ENCODE measurements around the gene ITGA3.
A peak's percentile ranks its signal among the peaks of the same experiment; 100 is the strongest.

Gene ITGA3

GRCh38 chr17:50132104-50132794, 76.3 kb downstream of the ITGA3 start:
- Histone ChIP-seq H2BK5ac (ENCODE audit: low read depth, low read length, poor library complexity, severe bottlenecking) (no peak overlapping the region), H3K4me2 (ENCODE audit: low read length, poor library complexity, severe bottlenecking) (no peak overlapping the region), H3K23ac (ENCODE audit: low read length in 2 of 2) (no peak overlapping the region), H4K91ac (ENCODE audit: low read length) (peak overlapping the region; percentile 47), H2BK12ac (ENCODE audit: low read length in 2 of 2) (peak overlapping the region in 1 of 2 experiments; percentile 39), H3K79me1 (replicated peaks; ENCODE audit: low read length, poor library complexity, severe bottlenecking) (peaks cover 20% of the 10 kb centered on the region), H3K14ac (ENCODE audit: low read length in 2 of 2) (no peak overlapping the region), H2BK15ac (ENCODE audit: low read depth, poor library complexity, severe bottlenecking) (no peak overlapping the region), H3K36me3 (ENCODE audit: control insufficient read depth in 1 of 2, insufficient read depth in 2 of 2, low read depth in 1 of 2, low read length in 2 of 2) (peaks cover 26 to 50% of the 10 kb centered on the region in 2 experiments), H4K8ac (ENCODE audit: low read length) (no peak overlapping the region), H2AFZ (ENCODE audit: low read depth, low read length) (no peak overlapping the region), H2AK5ac (ENCODE audit: low read length, severe bottlenecking) (peak overlapping the region; percentile 71), H3K27me3 (ENCODE audit: control insufficient read depth in 1 of 2, insufficient read depth in 1 of 2, low read length in 2 of 2) (no peaks in the 10 kb centered on the region), H3K4me1 (ENCODE audit: control insufficient read depth, insufficient read depth, low read depth, low read length) (peaks cover 51% of the 10 kb centered on the region), H3K27ac (ENCODE audit: low read length, poor library complexity, severe bottlenecking) (no peak overlapping the region), H3K9ac (ENCODE audit: low read length) (no peak overlapping the region), H3K4me3 (ENCODE audit: insufficient read depth in 1 of 2, low read depth in 1 of 2, low read length in 2 of 2) (no peak overlapping the region), H3K4ac (ENCODE audit: low read depth in 1 of 2, low read length in 2 of 2) (no peak overlapping the region), H3K18ac (ENCODE audit: low read depth in 1 of 2, low read length in 2 of 2) (no peak overlapping the region), H2BK120ac (ENCODE audit: low read depth, low read length) (no peak overlapping the region), H3K9me3 (ENCODE audit: control insufficient read depth, low read length) (no peaks in the 10 kb centered on the region)
- 95% methylated on average over 6 of the region's 6 CpGs for WGBS
- no peak for DNase-seq

GRCh38 chr17:50133028-50133768, 77.3 kb downstream of the ITGA3 start:
- Histone ChIP-seq H3K27ac (ENCODE audit: low read length, poor library complexity, severe bottlenecking) (peak overlapping the region; percentile 48), H2BK120ac (ENCODE audit: low read depth, low read length) (no peak overlapping the region), H3K27me3 (ENCODE audit: control insufficient read depth in 1 of 2, insufficient read depth in 1 of 2, low read length in 2 of 2) (no peaks in the 10 kb centered on the region), H3K23ac (ENCODE audit: low read length in 2 of 2) (peak overlapping the region in 1 of 2 experiments; percentile 36), H4K8ac (ENCODE audit: low read length) (peak overlapping the region; percentile 75), H3K4ac (ENCODE audit: low read depth in 1 of 2, low read length in 2 of 2) (peak overlapping the region in 1 of 2 experiments; percentile 20), H4K91ac (ENCODE audit: low read length) (no peak overlapping the region), H2AK5ac (ENCODE audit: low read length, severe bottlenecking) (peak overlapping the region; percentile 71), H2BK15ac (ENCODE audit: low read depth, poor library complexity, severe bottlenecking) (no peak overlapping the region), H3K4me3 (ENCODE audit: insufficient read depth in 1 of 2, low read depth in 1 of 2, low read length in 2 of 2) (no peak overlapping the region), H3K36me3 (ENCODE audit: control insufficient read depth in 1 of 2, insufficient read depth in 2 of 2, low read depth in 1 of 2, low read length in 2 of 2) (peaks cover 35 to 60% of the 10 kb centered on the region in 2 experiments), H2BK12ac (ENCODE audit: low read length in 2 of 2) (peak overlapping the region; percentile 16 to 44), H3K9me3 (ENCODE audit: control insufficient read depth, low read length) (no peaks in the 10 kb centered on the region), H2BK5ac (ENCODE audit: low read depth, low read length, poor library complexity, severe bottlenecking) (no peak overlapping the region), H3K4me2 (ENCODE audit: low read length, poor library complexity, severe bottlenecking) (no peak overlapping the region), H3K4me1 (ENCODE audit: control insufficient read depth, insufficient read depth, low read depth, low read length) (peaks cover 48% of the 10 kb centered on the region), H3K18ac (ENCODE audit: low read depth in 1 of 2, low read length in 2 of 2) (peak overlapping the region in 1 of 2 experiments; percentile 74), H3K79me1 (replicated peaks; ENCODE audit: low read length, poor library complexity, severe bottlenecking) (peaks cover 28% of the 10 kb centered on the region), H3K9ac (ENCODE audit: low read length) (peak overlapping the region; percentile 32), H2AFZ (ENCODE audit: low read depth, low read length) (no peak overlapping the region), H3K14ac (ENCODE audit: low read length in 2 of 2) (peak overlapping the region in 1 of 2 experiments; percentile 49)
- WGBS = 49% methylated on average over 4 of the region's 7 CpGs
- peak; percentile 77 for DNase-seq

- 40% methylated on average over 14 of the region's 16 CpGs for WGBS
- H3K9ac ChIP-seq (ENCODE audit: low read length) = peak overlapping the region; percentile 32
- H2BK120ac ChIP-seq (ENCODE audit: low read depth, low read length) = no peak overlapping the region
- peaks cover 45% of the 10 kb centered on the region for H3K4me1 ChIP-seq (ENCODE audit: control insufficient read depth, insufficient read depth, low read depth, low read length)
- peak overlapping the region in 1 of 2 experiments; percentile 74 for H3K18ac ChIP-seq (ENCODE audit: low read depth in 1 of 2, low read length in 2 of 2)
- H3K4ac ChIP-seq (ENCODE audit: low read depth in 1 of 2, low read length in 2 of 2) = no peak overlapping the region
- no peak for DNase-seq
- no peak overlapping the region for H2BK12ac ChIP-seq (ENCODE audit: low read length in 2 of 2)
- no peak overlapping the region for H2AFZ ChIP-seq (ENCODE audit: low read depth, low read length)
- H4K91ac ChIP-seq (ENCODE audit: low read length) = no peak overlapping the region
- H3K14ac ChIP-seq (ENCODE audit: low read length in 2 of 2) = no peak overlapping the region
- peak overlapping the region; percentile 48 for H3K27ac ChIP-seq (ENCODE audit: low read length, poor library complexity, severe bottlenecking)
- H2BK5ac ChIP-seq (ENCODE audit: low read depth, low read length, poor library complexity, severe bottlenecking) = no peak overlapping the region
- peaks cover 31% of the 10 kb centered on the region for H3K79me1 ChIP-seq (replicated peaks; ENCODE audit: low read length, poor library complexity, severe bottlenecking)
- no peak overlapping the region for H3K4me2 ChIP-seq (ENCODE audit: low read length, poor library complexity, severe bottlenecking)
- H3K23ac ChIP-seq (ENCODE audit: low read length in 2 of 2) = peak overlapping the region in 1 of 2 experiments; percentile 36
- no peak overlapping the region for H2BK15ac ChIP-seq (ENCODE audit: low read depth, poor library complexity, severe bottlenecking)
- peaks cover 41 to 65% of the 10 kb centered on the region in 2 experiments for H3K36me3 ChIP-seq (ENCODE audit: control insufficient read depth in 1 of 2, insufficient read depth in 2 of 2, low read depth in 1 of 2, low read length in 2 of 2)
- H3K27me3 ChIP-seq (ENCODE audit: control insufficient read depth in 1 of 2, insufficient read depth in 1 of 2, low read length in 2 of 2) = no peaks in the 10 kb centered on the region
- H2AK5ac ChIP-seq (ENCODE audit: low read length, severe bottlenecking) = no peak overlapping the region
- H3K4me3 ChIP-seq (ENCODE audit: insufficient read depth in 1 of 2, low read depth in 1 of 2, low read length in 2 of 2) = no peak overlapping the region
- no peaks in the 10 kb centered on the region for H3K9me3 ChIP-seq (ENCODE audit: control insufficient read depth, low read length)
- no peak overlapping the region for H4K8ac ChIP-seq (ENCODE audit: low read length)
Measured at GRCh38 chr17:50133769-50134099, 77.8 kb downstream of the ITGA3 start.

Measured in mesenchymal stem cell (in vitro differentiated cells and primary cell).